OCI-LY1 (cell line): Measurements from ENCODE around the gene AKT1S1.

Experiments
- H2AFZ ChIP-seq: fragments of 200-600 bp; sonication (generic), shearing (Covaris generic); 2 replicates; pipeline ENCODE4 v1.6.0; 2014; ENCODE audit warnings: antibody characterized with exemption, mild to moderate bottlenecking, low read length
- H3F3A ChIP-seq: fragments of 200-600 bp; sonication (generic), shearing (Covaris generic); 2 replicates; pipeline ENCODE4 v1.6.0; 2014; ENCODE audit warnings: mild to moderate bottlenecking, antibody characterized with exemption, low read length, moderate library complexity; ENCODE audit not compliant: insufficient read depth
- H3K27ac ChIP-seq: fragments of 200-600 bp; sonication (generic); 2 replicates; pipeline ENCODE4 v1.5.1; 2014; ENCODE audit warnings: low read length, mixed run types, mild to moderate bottlenecking, low read depth; ENCODE audit not compliant: poor library complexity, severe bottlenecking
- H3K27me3 ChIP-seq: fragments of 200-600 bp; sonication (generic); 2 replicates; pipeline ENCODE4 v1.6.0; 2014; ENCODE audit warnings: antibody characterized with exemption, mild to moderate bottlenecking, low read length, moderate library complexity; ENCODE audit not compliant: insufficient read depth
- H3K36me3 ChIP-seq: fragments of 200-600 bp; sonication (generic); 2 replicates; pipeline ENCODE4 v1.6.1; 2014; ENCODE audit warnings: mild to moderate bottlenecking, antibody characterized with exemption, low read length, moderate library complexity, mixed read lengths; ENCODE audit not compliant: insufficient read depth
- H3K4me1 ChIP-seq: fragments of 200-600 bp; sonication (generic); 2 replicates; pipeline ENCODE4 v1.5.1; 2014; ENCODE audit warnings: mild to moderate bottlenecking, low read length, moderate library complexity; ENCODE audit not compliant: insufficient read depth, severe bottlenecking
- H3K4me2 ChIP-seq: fragments of 200-600 bp; sonication (generic), shearing (Covaris generic); 2 replicates; pipeline ENCODE4 v1.6.1; 2014; ENCODE audit warnings: low read length
- H3K4me3 ChIP-seq: fragments of 200-600 bp; sonication (generic); 2 replicates; pipeline ENCODE4 v1.5.1; 2014; ENCODE audit warnings: low read length, low read depth, mild to moderate bottlenecking, mixed read lengths; ENCODE audit not compliant: poor library complexity, severe bottlenecking
- H3K79me2 ChIP-seq: fragments of 200-600 bp; shearing (Covaris generic); 2 replicates; pipeline ENCODE4 v1.6.1; 2016; ENCODE audit warnings: mixed run types, low read length, mixed read lengths; ENCODE audit not compliant: insufficient read depth
- H3K9ac ChIP-seq: fragments of 200-600 bp; sonication (generic), shearing (Covaris generic); 2 replicates; pipeline ENCODE4 v1.6.1; 2014; ENCODE audit warnings: mild to moderate bottlenecking, low read length, mixed read lengths
- H3K9me2 ChIP-seq: fragments of 200-600 bp; sonication (generic), shearing (Covaris generic); 2 replicates; pipeline ENCODE4 v1.6.1; 2014; ENCODE audit warnings: low read depth, mild to moderate bottlenecking, low read length, mixed read lengths
- H3K9me3 ChIP-seq: fragments of 200-600 bp; shearing (Covaris generic); 2 replicates; pipeline ENCODE4 v1.6.1; 2014; ENCODE audit warnings: low read length, mixed read lengths
- H4K20me1 ChIP-seq: fragments of 200-600 bp; sonication (generic), shearing (Covaris generic); 2 replicates; pipeline ENCODE4 v1.6.0; 2016; ENCODE audit warnings: mild to moderate bottlenecking, low read length; ENCODE audit not compliant: insufficient read depth
- CTCF ChIP-seq: fragments of 200-600 bp; sonication (generic), shearing (Covaris generic); IDR thresholded peaks from 2 replicates; pipeline ENCODE4 v1.5.1; 2017; ENCODE audit warnings: mild to moderate bottlenecking, antibody characterized with exemption, low read length, moderate library complexity, mixed read lengths
- EZH2 ChIP-seq: fragments of 200-600 bp; sonication (generic), shearing (Covaris generic); IDR thresholded peaks from 2 replicates; pipeline ENCODE4 v1.8.0; 2017; ENCODE audit warnings: borderline replicate concordance, mixed run types, mild to moderate bottlenecking, antibody characterized with exemption, low read length, moderate library complexity, mixed read lengths

AKT1S1 gene

DNA sequence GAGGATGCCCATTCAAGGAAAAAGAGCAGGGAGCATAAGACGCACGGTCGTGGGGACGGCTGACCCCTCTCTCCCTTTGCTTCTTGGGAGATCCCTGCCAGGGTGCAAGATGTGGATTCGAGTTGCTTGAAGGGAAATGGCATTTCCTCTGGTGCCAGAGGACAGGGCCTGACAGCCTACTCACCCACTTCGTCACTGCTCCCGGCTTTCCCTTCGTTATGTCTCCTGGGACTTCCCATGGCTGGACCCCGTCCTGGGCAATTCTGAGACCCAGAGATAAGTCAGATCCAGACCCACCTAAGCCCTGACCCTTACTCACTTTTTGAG, 1.6 kb upstream of the AKT1S1 start:
- peak overlapping the region; percentile 98 for H3K9ac ChIP-seq
- H3K4me2 ChIP-seq, result peak overlapping the region; percentile 94
- 0 out of 2 replicates have a peak, but pooled peaks cover 3% of the 10 kb centered on the region for H3K9me3 ChIP-seq
- H2AFZ ChIP-seq, result no peak overlapping the region
- peaks cover 8% of the 10 kb centered on the region for H3K79me2 ChIP-seq
- peaks cover 44% of the 10 kb centered on the region for H3K36me3 ChIP-seq
- peak overlapping the region; percentile 61 for H3K27ac ChIP-seq
- no peaks in the 10 kb centered on the region for H3K9me2 ChIP-seq
- peak overlapping the region; percentile 93 for H3K4me3 ChIP-seq
- no peaks in the 10 kb centered on the region for H4K20me1 ChIP-seq
- no peaks in the 10 kb centered on the region for H3K27me3 ChIP-seq
- peaks cover 30% of the 10 kb centered on the region for H3K4me1 ChIP-seq
- no peaks in the 10 kb centered on the region for H3F3A ChIP-seq
- TF ChIP-seq EZH2 (no peak), CTCF (no peak)

- H3K36me3 ChIP-seq, result peaks cover 38% of the 10 kb centered on the region
- peak overlapping the region; percentile 93 for H3K4me3 ChIP-seq
- H3K27me3 ChIP-seq, result no peaks in the 10 kb centered on the region
- H3K9ac ChIP-seq, result peak overlapping the region; percentile 98
- no peaks in the 10 kb centered on the region for H3K9me2 ChIP-seq
- H3K9me3 ChIP-seq, result 0 out of 2 replicates have a peak, but pooled peaks cover 2% of the 10 kb centered on the region
- H2AFZ ChIP-seq, result no peak overlapping the region
- no peaks in the 10 kb centered on the region for H4K20me1 ChIP-seq
- TF ChIP-seq CTCF, result no peak
- no peak for TF ChIP-seq EZH2
- peaks cover 8% of the 10 kb centered on the region for H3K79me2 ChIP-seq
- H3K27ac ChIP-seq, result peak overlapping the region; percentile 93
- H3K4me2 ChIP-seq, result peak overlapping the region; percentile 94
- H3F3A ChIP-seq, result no peaks in the 10 kb centered on the region
- peaks cover 30% of the 10 kb centered on the region for H3K4me1 ChIP-seq
Measured at GRCh38 chr19:49877879-49878743, 956 bp upstream of the AKT1S1 start.

DNA sequence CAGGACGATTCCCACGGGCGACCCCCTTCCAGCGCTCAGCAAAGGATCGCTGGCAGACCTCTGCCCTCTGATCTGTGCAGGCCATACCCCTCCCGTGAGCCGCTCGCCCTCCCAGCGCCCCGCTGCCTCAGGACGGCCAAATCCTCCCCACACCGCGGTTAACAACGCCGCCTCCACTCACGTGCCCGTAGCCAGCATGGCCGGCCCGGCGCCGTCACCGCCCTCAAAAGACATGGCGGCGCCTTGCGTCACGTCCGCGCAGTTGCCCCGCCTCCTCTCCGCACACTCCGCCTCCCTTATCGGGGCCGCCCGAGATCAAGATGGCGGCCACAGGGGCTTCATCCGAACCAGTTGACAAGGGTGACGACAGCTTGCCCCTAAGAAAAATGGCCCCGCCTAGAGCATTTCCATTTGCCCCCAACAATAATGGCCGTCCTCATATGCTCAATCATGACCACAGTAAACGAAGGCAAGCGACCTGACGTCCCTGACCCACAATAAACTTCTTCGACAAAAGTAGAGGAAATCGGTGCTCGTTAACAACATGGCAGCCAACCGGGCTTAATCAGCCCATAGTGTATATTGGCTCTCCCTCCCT, 634 bp downstream of the AKT1S1 start:
- no peak for TF ChIP-seq EZH2
- TF ChIP-seq CTCF, result no peak
- Histone ChIP-seq H3K9ac (peak overlapping the region; percentile 98), H3K4me1 (peaks cover 30% of the 10 kb centered on the region), H3K79me2 (peaks cover 8% of the 10 kb centered on the region), H3K27me3 (no peaks in the 10 kb centered on the region), H4K20me1 (no peaks in the 10 kb centered on the region), H2AFZ (peak overlapping the region; percentile 70), H3K36me3 (peaks cover 24% of the 10 kb centered on the region), H3K9me3 (no peaks in the 10 kb centered on the region), H3K9me2 (no peaks in the 10 kb centered on the region), H3K4me2 (peak overlapping the region; percentile 96), H3F3A (no peaks in the 10 kb centered on the region), H3K27ac (peak overlapping the region; percentile 93), H3K4me3 (peak overlapping the region; percentile 93)
